Large intestine (tissue), 3 donors: Measurements from ENCODE around the gene GPATCH2. TPM values are rescaled to one million over a fixed set of nuclear protein-coding genes. Genes with fewer than 3 reads are reported as not detected.
"Not testable (repeated sequence)": the region's sequence is repeated elsewhere in the genome, so short reads cannot be mapped to it uniquely, and the experiment has no call there.

Experiments
- DNase-seq, 2 donors: peaks; one replicate each; pipeline versions ENCODE4 v3.0.0 to v3.0.0-alpha.2; 2013
- H3K27ac ChIP-seq: one replicate; pipeline ENCODE4 v1.5.1; 2013; ENCODE audit warnings: low read length
- H3K27me3 ChIP-seq: 2 replicates; pipeline ENCODE4 v1.6.1; 2013; ENCODE audit warnings: low read length; ENCODE audit not compliant: control insufficient read depth, insufficient read depth
- H3K36me3 ChIP-seq: 2 replicates; pipeline ENCODE4 v1.6.1; 2013; ENCODE audit warnings: low read length; ENCODE audit not compliant: control insufficient read depth, insufficient read depth
- H3K4me1 ChIP-seq: one replicate; pipeline ENCODE4 v1.6.1; 2013; ENCODE audit warnings: low read length; ENCODE audit not compliant: control insufficient read depth, insufficient read depth
- H3K4me3 ChIP-seq: one replicate; pipeline ENCODE4 v1.5.1; 2013; ENCODE audit warnings: low read length
- H3K9me3 ChIP-seq: one replicate; pipeline ENCODE4 v1.6.1; 2013; ENCODE audit warnings: mild to moderate bottlenecking, low read depth, low read length, moderate library complexity; ENCODE audit not compliant: control insufficient read depth
- WGBS: methylation state at CpG from one replicate; pipeline ENCODE4 v1.1.5; 2013; ENCODE audit warnings: low lambda C conversion rate; ENCODE audit not compliant: insufficient coverage; 5-methylcytosine and 5-hydroxymethylcytosine counted together
- polyA plus RNA-seq: library from polyadenylated mRNA; unstranded; fragments of 120-200 nt; gene quantifications from one replicate; pipeline ENCODE4 v1.2.1, GENCODE V29; 2013

GPATCH2 gene
- polyA plus RNA-seq, 1 donor = 19.0 TPM

GRCh38 chr1:217379804-217380203, 251.1 kb downstream of the GPATCH2 start:
- not testable (repeated sequence) for DNase-seq, H3K36me3 ChIP-seq
- no CpG with 5 or more reads among the region's 5 CpGs for WGBS

GRCh38 chr1:217379336-217379735, 251.6 kb downstream of the GPATCH2 start:
- no peaks in the 10 kb centered on the region for H3K36me3 ChIP-seq
- H3K27ac ChIP-seq = no peak overlapping the region
- DNase-seq = no peak
- H3K4me1 ChIP-seq = no peaks in the 10 kb centered on the region
- no CpG with 5 or more reads among the region's 5 CpGs for WGBS
- H3K4me3 ChIP-seq = no peak overlapping the region
- H3K27me3 ChIP-seq = no peaks in the 10 kb centered on the region
- H3K9me3 ChIP-seq = no peaks in the 10 kb centered on the region

More at GRCh38 chr1:217379804-217380203, 251.1 kb downstream of the GPATCH2 start:
- H3K4me3 ChIP-seq, H3K9me3 ChIP-seq, H3K27ac ChIP-seq, H3K4me1 ChIP-seq, H3K27me3 ChIP-seq: not testable (repeated sequence)

Other genes with a start within 250 kb of the GPATCH2 start
- gene SPATA17, start 254 bp upstream of the GPATCH2 start, polyA plus RNA-seq = 2.6 TPM